HepG2 (cell line): Measurements from ENCODE around the gene DARS2. TPM values are rescaled to one million over a fixed set of nuclear protein-coding genes. Genes with fewer than 3 reads are reported as not detected.

Experiments used
- ATF7-NPFF ChIP-seq: sonication (generic); formaldehyde crosslinking; IDR thresholded peaks from 2 replicates; pipeline ENCODE4 v1.8.1; 2023; ENCODE audit warnings: mild to moderate bottlenecking, low read depth, missing genetic modification reagents, moderate library complexity
- CSRNP1 ChIP-seq: sonication (generic); formaldehyde crosslinking; IDR thresholded peaks from 2 replicates; pipeline ENCODE4 v1.8.1; 2023; ENCODE audit warnings: mild to moderate bottlenecking, missing genetic modification reagents
- E2F5 ChIP-seq: sonication (generic); formaldehyde crosslinking; conservative IDR thresholded peaks from 2 replicates; pipeline ENCODE4 v1.4.0; 2020; ENCODE audit warnings: missing genetic modification reagents
- KLF12 ChIP-seq: sonication (generic); formaldehyde crosslinking; IDR thresholded peaks from 2 replicates; pipeline ENCODE4 v1.4.0; 2020; ENCODE audit warnings: missing genetic modification reagents, borderline replicate concordance
- MED13 ChIP-seq: sonication (generic); formaldehyde crosslinking; IDR thresholded peaks from 2 replicates; pipeline ENCODE4 v1.5.0; 2020; ENCODE audit warnings: missing genetic modification reagents
- RBAK ChIP-seq: sonication (generic); formaldehyde crosslinking; IDR thresholded peaks from 2 replicates; pipeline ENCODE4 v1.5.1; 2020; ENCODE audit warnings: mild to moderate bottlenecking, missing genetic modification reagents
- SIN3A ChIP-seq: IDR thresholded peaks from 2 replicates; pipeline ENCODE4 v1.6.1; 2011; ENCODE audit warnings: low read depth, mild to moderate bottlenecking, control low read depth, low read length, borderline replicate concordance
- SNAI1 ChIP-seq: sonication (generic); formaldehyde crosslinking; IDR thresholded peaks from 2 replicates; pipeline ENCODE4 v1.5.0; 2020; ENCODE audit warnings: mild to moderate bottlenecking, missing genetic modification reagents, borderline replicate concordance
- TFDP1 ChIP-seq: IDR thresholded peaks from 2 replicates; pipeline ENCODE4 v1.6.1; 2016; ENCODE audit warnings: missing compliant biosample characterization, missing genetic modification reagents, borderline replicate concordance
- ZFP91 ChIP-seq: sonication (generic); formaldehyde crosslinking; IDR thresholded peaks from 2 replicates; pipeline ENCODE4 v1.9.0; 2022; ENCODE audit warnings: missing genetic modification reagents, mild to moderate bottlenecking, borderline replicate concordance
- ZNF407 ChIP-seq: sonication (generic); formaldehyde crosslinking; IDR thresholded peaks from one replicate; pipeline ENCODE4 v1.5.1; 2020; ENCODE audit warnings: mild to moderate bottlenecking, missing genetic modification reagents; ENCODE audit errors: not compliant biosample characterization
- ZNF446 ChIP-seq: sonication (generic); formaldehyde crosslinking; IDR thresholded peaks from 2 replicates; pipeline ENCODE4 v1.5.0; 2020; ENCODE audit warnings: mild to moderate bottlenecking, missing genetic modification reagents
- ZNF629 ChIP-seq: sonication (generic); formaldehyde crosslinking; conservative IDR thresholded peaks from 2 replicates; pipeline ENCODE4 v1.5.0; 2020; ENCODE audit warnings: missing genetic modification reagents
- ZSCAN29 ChIP-seq: sonication (generic); formaldehyde crosslinking; conservative IDR thresholded peaks from 2 replicates; pipeline ENCODE4 v1.4.0; 2020; ENCODE audit warnings: mild to moderate bottlenecking, missing genetic modification reagents
- polyA plus RNA-seq, 8 experiments: library from polyadenylated mRNA; depleted of rRNA in 3 of 8; stranded (reverse) in 7 of 8; unstranded in 1 of 8; fragments of >200 nt; fragmentation: Illumina TruSeq in 4 of 8; extraction: Trizol in 4 of 8; gene quantifications; 2 replicates each; pipeline versions ENCODE4 v1.2.1 to v1.2.3, GENCODE V29; 2011 to 2016; ENCODE audit warnings: low read depth in 4 of 8, missing spikeins in 1 of 8, mixed read lengths in 1 of 8; ENCODE audit not compliant: insufficient read depth in 1 of 8
- total RNA-seq, 5 experiments: library from RNA; depleted of rRNA; stranded (reverse); fragments of >200 nt; fragmentation: Illumina TruSeq; extraction: Trizol; gene quantifications; 2 replicates each; pipeline ENCODE4 v1.2.3, GENCODE V29; 2016; ENCODE audit warnings: low read depth in 1 of 5

Gene DARS2
- total and polyA plus RNA-seq, 2 of the 13 experiments (the other 11 are each of a cell fraction or from before 2014, with no cell fraction given): 17.6 to 27.7 TPM

- TF ChIP-seq ZNF407 (CRISPR knock-in tag) (no peak), RBAK (CRISPR knock-in tag) (no peak), ZNF446 (CRISPR knock-in tag) (0 out of 2 replicates have a peak, but pooled peaks have one; percentile 34), SIN3A (peak; percentile 80; the same call in 1 of the 2 replicates), ZNF629 (CRISPR knock-in tag) (no peak), E2F5 (CRISPR knock-in tag) (no peak; the same call in 1 of the 2 replicates), ZFP91 (CRISPR knock-in tag) (peak; percentile 24; the same call in 1 of the 2 replicates), ATF7-NPFF (peak; percentile 51; the same call in 1 of the 2 replicates), ZSCAN29 (CRISPR knock-in tag) (no peak), KLF12 (CRISPR knock-in tag) (peak; percentile 94; the same call in 1 of the 2 replicates), MED13 (no peak), TFDP1 (peak; percentile 2; the same call in 1 of the 2 replicates), CSRNP1 (0 out of 2 replicates have a peak, but pooled peaks have one; percentile 2), SNAI1 (CRISPR knock-in tag) (0 out of 2 replicates have a peak, but pooled peaks have one; percentile 69)
These were observed 44.0 kb downstream of the DARS2 start, which contains the start of gene ZBTB37 (continued) for GRCh38 chr1:173868266-173869020.
